H1 (cell line): ENCODE data around the gene LRR1. TPM values are rescaled to one million over a fixed set of nuclear protein-coding genes. Genes with fewer than 3 reads are reported as not detected.

Source experiments
- NANOG ChIP-seq: IDR thresholded peaks from 2 replicates; pipeline ENCODE4 v1.6.1; 2011; ENCODE audit warnings: low read length, low read depth, mild to moderate bottlenecking, inconsistent platforms; ENCODE audit not compliant: insufficient read depth, poor library complexity, severe bottlenecking
- POU5F1 ChIP-seq: IDR thresholded peaks from 2 replicates; pipeline ENCODE4 v1.6.1; 2011; ENCODE audit warnings: low read depth, mild to moderate bottlenecking, low read length, moderate library complexity
- SP4 ChIP-seq: IDR thresholded peaks from 2 replicates; pipeline ENCODE4 v1.6.1; 2012; ENCODE audit warnings: low read length, inconsistent platforms
- SUZ12 ChIP-seq: fragments of 200-600 bp; sonication (generic); IDR thresholded peaks from 2 replicates; pipeline ENCODE4 v1.6.1; 2012; ENCODE audit warnings: mild to moderate bottlenecking, inconsistent platforms, low read length, moderate library complexity, mixed read lengths
- TBP ChIP-seq: IDR thresholded peaks from 2 replicates; pipeline ENCODE4 v1.6.1; 2011; ENCODE audit warnings: low read depth, low read length, improper control_type of control experiment
- USF2 ChIP-seq: IDR thresholded peaks from 2 replicates; pipeline ENCODE4 v1.6.1; 2011; ENCODE audit warnings: low read length, improper control_type of control experiment
- polyA plus RNA-seq, 7 experiments: library from polyadenylated mRNA; depleted of rRNA in 3 of 7; stranded (reverse) in 5 of 7; unstranded in 2 of 7; fragments of >200 nt in 5 of 7; fragments of 200-250 nt in 2 of 7; gene quantifications; 1 replicate in 5 of 7; 2 replicates in 1 of 7; 4 replicates in 1 of 7; pipeline versions ENCODE4 v1.2.1 to v1.2.3, GENCODE V29; 2011 to 2013; ENCODE audit warnings: missing spikeins in 2 of 7, mixed read lengths in 2 of 7
- total RNA-seq: library from RNA; stranded (reverse); fragmentation: NEBNext Ultra II Directional; extraction: Animal tissue kit (Norgen Biotek cat#: 25700); gene quantifications from 2 replicates; pipeline ENCODE4 v1.2.1, GENCODE V29; 2021

The LRR1 gene
- total and polyA plus RNA-seq, 2 of the 8 experiments (the other 6 are each of a cell fraction or from before 2014, with no cell fraction given) = 30.7 to 37.5 TPM

GRCh38 chr14:49637534-49638078 lies 38.9 kb downstream of the LRR1 start (continued):
- TF ChIP-seq NANOG (no peak), SP4 (no peak), POU5F1 (no peak), USF2 (no peak), SUZ12 (no peak), TBP (no peak)
